Caco-2 (cell line): ENCODE data around the gene PAPPA2. TPM values are rescaled to one million over a fixed set of nuclear protein-coding genes. Genes with fewer than 3 reads are reported as not detected.

ENCODE experiments used
- BruUV-seq: library from RNA; stranded (reverse); fragments of 400-500 nt; replicated peaks from 2 replicates; lab custom pipeline; 2021; lab: Mats Ljungman, UMichigan
- CTCF ChIA-PET: fragments of 300-600 bp; sonication (Branson Sonifier 250); formaldehyde crosslinking; loops from one replicate; lab custom pipeline; 2022; ENCODE audit warnings: antibody characterized with exemption; lab: Charles Lee
- POLR2A ChIA-PET: fragments of 300-600 bp; sonication (Branson Sonifier 250); formaldehyde crosslinking; loops from one replicate; lab custom pipeline; 2022; ENCODE audit warnings: antibody characterized with exemption; lab: Charles Lee
- DNase-seq, 2 experiments: peaks; one replicate each; pipeline versions ENCODE4 v3.0.0 to v3.0.0-alpha.2; 2020 to 2022
- H3K27me3 ChIP-seq: replicated peaks from 2 replicates; pipeline ENCODE4 v1.6.0; 2011; ENCODE audit warnings: low read length; ENCODE audit not compliant: control insufficient read depth, insufficient read depth
- H3K36me3 ChIP-seq: 2 replicates; pipeline ENCODE4 v1.5.1; 2011; ENCODE audit warnings: low read length; ENCODE audit not compliant: control insufficient read depth, insufficient read depth
- H3K4me1 ChIP-seq: fragments of 250-450 bp; sonication (Bioruptor Pico); 2 replicates; pipeline ENCODE4 v1.5.1; 2020; ENCODE audit warnings: mild to moderate bottlenecking
- H3K4me3 ChIP-seq: 2 replicates; pipeline ENCODE4 v1.5.1; 2011; ENCODE audit warnings: low read depth, mild to moderate bottlenecking, control low read depth, low read length
- H3K9me3 ChIP-seq: fragments of 250-450 bp; sonication (Bioruptor Pico); 2 replicates; pipeline ENCODE4 v1.5.1; 2020; ENCODE audit warnings: mild to moderate bottlenecking, moderate library complexity
- H3K27ac Mint-ChIP-seq: one replicate; pipeline ENCODE4 v1.8.0; 2022; ENCODE audit warnings: mixed read lengths; ENCODE audit not compliant: unreplicated experiment
- H3K27me3 Mint-ChIP-seq: one replicate; pipeline ENCODE4 v1.8.0; 2022; ENCODE audit warnings: mixed read lengths; ENCODE audit not compliant: insufficient read depth, unreplicated experiment
- H3K36me3 Mint-ChIP-seq: one replicate; pipeline ENCODE4 v1.8.0; 2022; ENCODE audit warnings: mild to moderate bottlenecking, mixed read lengths; ENCODE audit not compliant: insufficient read depth, unreplicated experiment
- H3K4me1 Mint-ChIP-seq: one replicate; pipeline ENCODE4 v1.8.0; 2022; ENCODE audit warnings: low read depth, mixed read lengths; ENCODE audit not compliant: unreplicated experiment
- H3K4me3 Mint-ChIP-seq: one replicate; pipeline ENCODE4 v1.8.0; 2022; ENCODE audit warnings: mild to moderate bottlenecking, moderate library complexity, mixed read lengths; ENCODE audit not compliant: unreplicated experiment
- H3K9me3 Mint-ChIP-seq: one replicate; pipeline ENCODE4 v1.8.0; 2022; ENCODE audit warnings: mixed read lengths; ENCODE audit not compliant: unreplicated experiment
- intact Hi-C: fragments of 100-400 bp; cut with micrococcal nuclease; formaldehyde crosslinking; loops from one replicate; pipeline ENCODE4 v1.10.0; 2022; ENCODE audit not compliant: unreplicated experiment
- total RNA-seq: library from RNA; stranded (reverse); gene quantifications from 2 replicates; pipeline ENCODE4 v1.2.3, GENCODE V29; 2022
- TF ChIP-seq, protein P1 (sequence below), 2 experiments: fragments of 200-600 bp in 1 of 2; IDR thresholded peaks; 1 replicate in 1 of 2; 2 replicates in 1 of 2; pipeline versions ENCODE4 v1.5.1 to v1.8.0; 2011 to 2022; ENCODE audit warnings: antibody characterized with exemption in 1 of 2, control low read depth in 1 of 2, inconsistent platforms in 1 of 2, low read depth in 1 of 2, low read length in 1 of 2, mild to moderate bottlenecking in 1 of 2, moderate library complexity in 1 of 2; ENCODE audit not compliant: insufficient read depth in 1 of 2, severe bottlenecking in 1 of 2, unreplicated experiment in 1 of 2

Gene PAPPA2
- total RNA-seq, 1 experiment from 2014 or later: 0.18 TPM

DNA sequence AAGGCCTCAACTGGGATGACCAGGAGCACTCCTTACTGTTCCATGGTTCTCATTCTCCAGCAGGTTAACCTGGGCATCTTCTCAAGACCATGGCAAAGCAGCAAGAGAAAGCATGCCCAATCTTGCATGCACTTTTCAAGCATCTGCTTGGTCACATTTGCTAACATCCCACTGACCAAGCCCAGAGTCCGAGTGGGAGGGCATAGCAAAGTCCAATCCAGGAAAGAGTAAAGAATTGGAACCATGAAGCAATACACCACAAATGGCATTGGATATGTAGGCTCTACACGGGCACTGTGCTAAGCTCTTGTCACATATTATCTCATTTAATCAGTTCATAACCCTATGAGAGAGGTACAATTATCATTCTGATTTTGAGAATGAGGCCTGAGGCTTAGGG lies 73.6 kb downstream of the PAPPA2 start:
- intact Hi-C loops: no loop called here
- H3K4me1 Mint-ChIP-seq: no peaks in the 10 kb centered on the region
- CTCF ChIA-PET: no interaction called here
- no peaks in the 10 kb centered on the region for H3K27me3 ChIP-seq
- TF ChIP-seq, protein P1, sequence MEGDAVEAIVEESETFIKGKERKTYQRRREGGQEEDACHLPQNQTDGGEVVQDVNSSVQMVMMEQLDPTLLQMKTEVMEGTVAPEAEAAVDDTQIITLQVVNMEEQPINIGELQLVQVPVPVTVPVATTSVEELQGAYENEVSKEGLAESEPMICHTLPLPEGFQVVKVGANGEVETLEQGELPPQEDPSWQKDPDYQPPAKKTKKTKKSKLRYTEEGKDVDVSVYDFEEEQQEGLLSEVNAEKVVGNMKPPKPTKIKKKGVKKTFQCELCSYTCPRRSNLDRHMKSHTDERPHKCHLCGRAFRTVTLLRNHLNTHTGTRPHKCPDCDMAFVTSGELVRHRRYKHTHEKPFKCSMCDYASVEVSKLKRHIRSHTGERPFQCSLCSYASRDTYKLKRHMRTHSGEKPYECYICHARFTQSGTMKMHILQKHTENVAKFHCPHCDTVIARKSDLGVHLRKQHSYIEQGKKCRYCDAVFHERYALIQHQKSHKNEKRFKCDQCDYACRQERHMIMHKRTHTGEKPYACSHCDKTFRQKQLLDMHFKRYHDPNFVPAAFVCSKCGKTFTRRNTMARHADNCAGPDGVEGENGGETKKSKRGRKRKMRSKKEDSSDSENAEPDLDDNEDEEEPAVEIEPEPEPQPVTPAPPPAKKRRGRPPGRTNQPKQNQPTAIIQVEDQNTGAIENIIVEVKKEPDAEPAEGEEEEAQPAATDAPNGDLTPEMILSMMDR (IDR thresholded peaks at IDR 0.05; ENCODE audit: insufficient read depth in 1 of 2, low read depth in 1 of 2, low read length in 1 of 2, severe bottlenecking in 1 of 2, unreplicated experiment in 1 of 2): no peak
- 0 out of 2 replicates have a peak, but pooled peaks cover 9% of the 10 kb centered on the region for H3K4me1 ChIP-seq
- POLR2A ChIA-PET: no interaction called here
- no peaks in the 10 kb centered on the region for H3K36me3 ChIP-seq
- no peak overlapping the region for H3K4me3 Mint-ChIP-seq
- BruUV-seq: no TSS peak
- no peak overlapping the region for H3K27ac Mint-ChIP-seq
- no peak overlapping the region for H3K4me3 ChIP-seq
- H3K9me3 Mint-ChIP-seq: no peaks in the 10 kb centered on the region
- H3K27me3 Mint-ChIP-seq: peaks cover 18% of the 10 kb centered on the region
- no peaks in the 10 kb centered on the region for H3K9me3 ChIP-seq
- no peaks in the 10 kb centered on the region for H3K36me3 Mint-ChIP-seq
- no peak for DNase-seq

DNA sequence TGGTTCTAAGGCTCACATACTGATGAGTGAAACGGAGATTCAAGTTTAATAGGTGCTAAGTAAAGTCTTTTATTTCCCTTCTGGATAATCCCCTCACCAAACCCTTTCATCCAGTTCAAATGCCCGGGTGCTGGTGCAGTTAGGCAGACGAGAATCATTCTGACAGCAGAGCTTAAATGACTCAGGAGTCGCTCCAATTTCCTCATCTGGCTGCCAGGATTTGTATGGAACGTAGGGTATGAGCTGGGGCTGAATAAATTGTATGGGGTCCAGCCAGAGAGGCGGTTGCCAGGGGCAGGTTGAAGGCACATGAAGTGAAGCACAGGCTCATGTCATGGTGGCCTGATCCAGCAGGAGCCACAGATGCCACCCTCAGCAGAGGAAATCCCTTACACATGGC lies 76.0 kb downstream of the PAPPA2 start:
- Histone ChIP-seq H3K4me1 (no peaks in the 10 kb centered on the region), H3K36me3 (no peaks in the 10 kb centered on the region), H3K9me3 (no peaks in the 10 kb centered on the region), H3K4me3 (no peak overlapping the region), H3K27me3 (no peaks in the 10 kb centered on the region)
- POLR2A ChIA-PET: no interaction called here
- BruUV-seq: no TSS peak
- CTCF ChIA-PET: no interaction called here
- no peak for DNase-seq
- Mint-ChIP-seq H3K27ac (no peak overlapping the region), H3K9me3 (no peaks in the 10 kb centered on the region), H3K4me3 (no peak overlapping the region), H3K36me3 (no peaks in the 10 kb centered on the region), H3K27me3 (peaks cover 18% of the 10 kb centered on the region), H3K4me1 (no peaks in the 10 kb centered on the region)
- TF ChIP-seq, protein P1 (IDR thresholded peaks at IDR 0.05; ENCODE audit: insufficient read depth in 1 of 2, low read depth in 1 of 2, low read length in 1 of 2, severe bottlenecking in 1 of 2, unreplicated experiment in 1 of 2): no peak
- intact Hi-C loops: no loop called here

DNA sequence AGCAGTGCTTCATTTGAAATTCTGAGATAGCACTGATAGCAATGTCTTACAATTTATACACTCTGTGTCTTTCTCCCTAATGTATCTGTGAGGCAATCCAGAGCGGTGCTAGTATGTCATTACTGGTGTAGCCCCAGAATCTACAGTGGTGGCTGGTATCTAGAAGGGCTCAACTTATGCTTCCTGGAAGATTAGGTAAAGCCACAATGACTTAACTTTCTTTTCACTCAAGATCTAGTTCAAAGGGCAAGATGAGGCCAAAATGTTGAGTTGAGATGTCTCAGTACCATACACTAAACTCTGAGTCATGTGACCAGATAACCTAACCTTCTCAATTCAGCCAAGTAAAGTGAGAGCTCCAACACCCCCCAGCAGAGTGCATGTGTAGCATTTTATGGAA lies 77.5 kb downstream of the PAPPA2 start:
- BruUV-seq: no TSS peak
- Mint-ChIP-seq H3K9me3 (no peaks in the 10 kb centered on the region), H3K27me3 (peaks cover 4% of the 10 kb centered on the region), H3K4me3 (no peak overlapping the region), H3K4me1 (no peaks in the 10 kb centered on the region), H3K36me3 (no peaks in the 10 kb centered on the region), H3K27ac (no peak overlapping the region)
- Histone ChIP-seq H3K36me3 (no peaks in the 10 kb centered on the region), H3K4me3 (no peak overlapping the region), H3K4me1 (no peaks in the 10 kb centered on the region), H3K9me3 (no peaks in the 10 kb centered on the region), H3K27me3 (no peaks in the 10 kb centered on the region)
- intact Hi-C loops: no loop called here
- ChIA-PET POLR2A (no interaction called here), CTCF (no interaction called here)
- TF ChIP-seq, protein P1 (IDR thresholded peaks at IDR 0.05; ENCODE audit: insufficient read depth in 1 of 2, low read depth in 1 of 2, low read length in 1 of 2, severe bottlenecking in 1 of 2, unreplicated experiment in 1 of 2): no peak
- no peak for DNase-seq
